Spleen (tissue), 11 donors: Measurements from ENCODE around the gene RNASE8. TPM values are rescaled to one million over a fixed set of nuclear protein-coding genes. Genes with fewer than 3 reads are reported as not detected.

Experiments used
- DNase-seq: peaks from one replicate; pipeline ENCODE4 v3.0.0-alpha.2; 2020
- H3K27ac ChIP-seq, 8 donors: fragments of 200-600 bp; sonication (generic) in 7 of 8; 1 replicate in 4 of 8; 2 replicates in 4 of 8; pipeline versions ENCODE4 v1.5.0 to v1.8.0; 2016 to 2021; ENCODE audit warnings: inconsistent platforms in 4 of 8, mild to moderate bottlenecking in 4 of 8, moderate library complexity in 1 of 8
- H3K27me3 ChIP-seq, 7 donors: fragments of 200-600 bp; sonication (generic) in 6 of 7; replicated peaks in 1 of 7; 1 replicate in 4 of 7; 2 replicates in 3 of 7; pipeline versions ENCODE4 v1.5.0 to v1.8.0; 2016 to 2021; ENCODE audit warnings: inconsistent platforms in 3 of 7, mild to moderate bottlenecking in 1 of 7
- H3K36me3 ChIP-seq, 6 donors: fragments of 200-600 bp; sonication (generic) in 5 of 6; 1 replicate in 4 of 6; 2 replicates in 2 of 6; pipeline versions ENCODE4 v1.5.0 to v1.8.0; 2016 to 2021; ENCODE audit warnings: inconsistent platforms in 2 of 6
- H3K4me1 ChIP-seq, 6 donors: fragments of 200-600 bp; sonication (generic) in 5 of 6; 1 replicate in 3 of 6; 2 replicates in 3 of 6; pipeline versions ENCODE4 v1.5.0 to v1.8.0; 2016 to 2021; ENCODE audit warnings: inconsistent platforms in 3 of 6
- H3K4me3 ChIP-seq, 8 donors: fragments of 200-600 bp; sonication (generic) in 7 of 8; 1 replicate in 4 of 8; 2 replicates in 4 of 8; pipeline versions ENCODE4 v1.5.0 to v1.8.0; 2016 to 2021; ENCODE audit warnings: inconsistent platforms in 4 of 8, mild to moderate bottlenecking in 4 of 8, moderate library complexity in 2 of 8
- H3K9me3 ChIP-seq, 8 donors: fragments of 200-600 bp; sonication (generic) in 7 of 8; 1 replicate in 4 of 8; 2 replicates in 4 of 8; pipeline versions ENCODE4 v1.5.0 to v1.8.0; 2016 to 2021; ENCODE audit warnings: inconsistent platforms in 4 of 8
- POLR2A ChIP-seq, 3 donors: fragments of 450-650 bp; IDR thresholded peaks; one replicate each; pipeline ENCODE4 v1.5.1; 2017; ENCODE audit warnings: antibody characterized with exemption in 3 of 3, mild to moderate bottlenecking in 1 of 3
- POLR2AphosphoS5 ChIP-seq, 3 donors: sonication (generic); formaldehyde crosslinking; IDR thresholded peaks; one replicate each; pipeline ENCODE4 v1.5.1; 2017; ENCODE audit warnings: antibody characterized with exemption in 3 of 3
- WGBS, 5 donors: extraction: QIAGEN DNeasy Blood & Tissue Kit in 3 of 5; methylation state at CpG; one replicate each; pipeline versions ENCODE4 v1.1.5 to v1.1.7; 2013 to 2018; 5-methylcytosine and 5-hydroxymethylcytosine counted together
- intact Hi-C: fragments of 100-400 bp; cut with DNase I; formaldehyde crosslinking; loops from one replicate; pipeline ENCODE4 v1.15.0; 2023; ENCODE audit warnings: low total_unique reads
- polyA plus RNA-seq, 3 donors: library from polyadenylated mRNA; stranded (reverse); fragments of 200-250 nt; gene quantifications; one replicate each; pipeline ENCODE4 v1.2.1, GENCODE V29; 2013
- total RNA-seq, 7 donors: library from RNA; depleted of rRNA in 3 of 7; stranded (reverse); fragments of >200 nt in 3 of 7; fragmentation: NEBNext Ultra II Directional in 4 of 7; extraction: Animal tissue kit (Norgen Biotek cat#: 25700) in 4 of 7; gene quantifications; one replicate each; pipeline versions ENCODE4 v1.1.0 to v1.2.1, GENCODE V29; 2016 to 2021
- TF ChIP-seq, protein P1 (sequence below), 11 experiments: fragments of 200-600 bp in 7 of 11; fragments of 450-650 bp in 4 of 11; sonication (generic) in 4 of 11; IDR thresholded peaks in 8 of 11; conservative IDR thresholded peaks in 3 of 11; 1 replicate in 7 of 11; 2 replicates in 4 of 11; pipeline versions ENCODE4 v1.4.0 to v1.8.0; 2016 to 2021; ENCODE audit warnings: antibody characterized with exemption in 11 of 11, inconsistent platforms in 4 of 11, mild to moderate bottlenecking in 1 of 11
- donor health status: healthy with polysubstance abuse.
- donor health status: DM: no; HTN: no; CAD: no; lungs with moderate emphysema.
- donor health status: DM: no; HTN: no; CAD: no.
- donor health status: Bipolar disorder and iron deficiency.
- donor health status: healthy.
- donor health status: DM: no; HTN: no; CAD: no.
- donor health status: DM: yes; HTN: yes; CAD: no.

Gene RNASE8
- total and polyA plus RNA-seq, 10 donors: not detected

DNA sequence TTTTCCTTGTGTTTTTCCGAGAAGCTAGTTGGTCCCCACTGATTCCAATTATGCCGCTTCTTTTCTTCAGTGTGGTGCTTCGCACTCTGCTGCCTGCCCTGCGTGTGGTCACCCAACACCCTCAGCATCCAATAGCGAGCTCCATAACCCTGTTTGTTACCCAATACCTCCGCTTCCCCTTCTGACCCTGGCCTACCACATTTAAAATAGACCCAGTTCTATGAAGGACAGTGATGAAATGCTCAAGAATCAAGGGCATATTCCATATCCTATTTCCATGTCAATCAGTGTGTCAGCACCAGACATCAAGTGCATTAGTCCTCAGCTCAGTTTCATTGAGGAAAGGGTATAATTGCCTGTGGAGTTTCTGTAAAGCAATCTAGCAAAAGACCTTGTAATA, 42.3 kb upstream of the RNASE8 start:
- H3K27ac ChIP-seq: peak overlapping the region in 5 of 8 donors; percentile 19 to 35 (median 19)
- H3K9me3 ChIP-seq: no peaks in the 10 kb centered on the region
- WGBS, 5 donors: 45 to 77% (median 47%) methylated on average over 6 of the region's 6 CpGs
- no peak for DNase-seq
- H3K36me3 ChIP-seq: peaks cover 0 to 43% (median 18%) of the 10 kb centered on the region in 6 donors
- H3K27me3 ChIP-seq: peaks cover 0 to 17% (median 0%) of the 10 kb centered on the region in 7 donors
- TF ChIP-seq POLR2AphosphoS5 (IDR thresholded peaks at IDR 0.05) (peak in 1 of 3 donors; percentile 14), POLR2A (IDR thresholded peaks at IDR 0.05) (no peak)
- intact Hi-C loops: loop anchor here (5.0 kb wide), 1 partner anchor 77 kb away; no protein-coding TSS in a partner anchor
- peaks cover 9 to 56% (median 36%) of the 10 kb centered on the region in 6 donors for H3K4me1 ChIP-seq
- H3K4me3 ChIP-seq: no peak overlapping the region

DNA sequence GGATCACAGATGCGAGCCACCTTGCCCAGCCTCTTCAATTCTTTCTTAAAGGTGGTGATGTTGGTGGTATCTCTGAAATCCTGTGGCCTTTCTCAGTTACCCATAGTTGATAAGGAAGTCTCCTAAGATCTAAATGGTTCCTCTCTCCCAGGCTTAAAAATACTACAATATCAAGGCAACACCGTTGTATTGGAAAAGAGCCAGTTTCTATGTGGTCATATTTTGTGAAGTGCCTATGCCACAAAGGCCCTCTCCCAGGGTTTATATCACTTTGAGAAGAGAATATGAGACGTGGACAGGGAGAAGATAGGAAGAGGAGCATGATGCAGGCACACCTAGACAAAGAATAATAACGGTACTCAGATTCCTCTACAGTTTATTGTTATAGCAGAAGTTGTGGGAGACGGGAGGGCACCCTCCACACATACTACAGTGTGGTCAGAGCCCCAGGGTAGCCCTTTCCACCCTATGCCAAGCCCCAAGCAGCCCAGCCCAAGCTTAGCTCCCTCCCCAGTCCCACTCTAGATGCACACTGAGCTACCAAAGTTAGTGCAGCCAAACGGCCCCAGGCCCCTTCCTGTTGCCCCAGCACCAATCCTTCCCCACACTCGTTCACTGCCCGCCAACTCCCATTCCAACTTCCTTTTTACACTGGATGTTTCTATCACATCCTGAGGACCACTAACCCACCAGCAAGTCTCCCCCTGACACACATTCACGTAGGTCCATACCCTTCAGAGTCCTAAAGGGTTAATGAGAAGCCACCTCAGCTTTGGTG, 41.0 kb upstream of the RNASE8 start:
- TF ChIP-seq POLR2A (IDR thresholded peaks at IDR 0.05) (no peak), POLR2AphosphoS5 (IDR thresholded peaks at IDR 0.05) (no peak)
- TF ChIP-seq, protein P1, sequence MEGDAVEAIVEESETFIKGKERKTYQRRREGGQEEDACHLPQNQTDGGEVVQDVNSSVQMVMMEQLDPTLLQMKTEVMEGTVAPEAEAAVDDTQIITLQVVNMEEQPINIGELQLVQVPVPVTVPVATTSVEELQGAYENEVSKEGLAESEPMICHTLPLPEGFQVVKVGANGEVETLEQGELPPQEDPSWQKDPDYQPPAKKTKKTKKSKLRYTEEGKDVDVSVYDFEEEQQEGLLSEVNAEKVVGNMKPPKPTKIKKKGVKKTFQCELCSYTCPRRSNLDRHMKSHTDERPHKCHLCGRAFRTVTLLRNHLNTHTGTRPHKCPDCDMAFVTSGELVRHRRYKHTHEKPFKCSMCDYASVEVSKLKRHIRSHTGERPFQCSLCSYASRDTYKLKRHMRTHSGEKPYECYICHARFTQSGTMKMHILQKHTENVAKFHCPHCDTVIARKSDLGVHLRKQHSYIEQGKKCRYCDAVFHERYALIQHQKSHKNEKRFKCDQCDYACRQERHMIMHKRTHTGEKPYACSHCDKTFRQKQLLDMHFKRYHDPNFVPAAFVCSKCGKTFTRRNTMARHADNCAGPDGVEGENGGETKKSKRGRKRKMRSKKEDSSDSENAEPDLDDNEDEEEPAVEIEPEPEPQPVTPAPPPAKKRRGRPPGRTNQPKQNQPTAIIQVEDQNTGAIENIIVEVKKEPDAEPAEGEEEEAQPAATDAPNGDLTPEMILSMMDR (IDR thresholded peaks at IDR 0.05 in 8 of 11, conservative IDR thresholded peaks at IDR 0.05 in 3 of 11): no peak
- H3K27ac ChIP-seq: peak overlapping the region in 1 of 8 donors; percentile 28
- WGBS, 5 donors: 41 to 61% (median 52%) methylated on average over 9 of the region's 9 CpGs
- H3K9me3 ChIP-seq: no peaks in the 10 kb centered on the region
- H3K27me3 ChIP-seq: peaks cover 0 to 17% (median 0%) of the 10 kb centered on the region in 7 donors
- H3K36me3 ChIP-seq: peaks cover 0 to 56% (median 23%) of the 10 kb centered on the region in 6 donors
- no peak for DNase-seq
- peaks cover 9 to 68% (median 48%) of the 10 kb centered on the region in 6 donors for H3K4me1 ChIP-seq
- intact Hi-C loops: loop anchor here (5.0 kb wide), 1 partner anchor 76 kb away; no protein-coding TSS in a partner anchor
- H3K4me3 ChIP-seq: no peak overlapping the region

DNA sequence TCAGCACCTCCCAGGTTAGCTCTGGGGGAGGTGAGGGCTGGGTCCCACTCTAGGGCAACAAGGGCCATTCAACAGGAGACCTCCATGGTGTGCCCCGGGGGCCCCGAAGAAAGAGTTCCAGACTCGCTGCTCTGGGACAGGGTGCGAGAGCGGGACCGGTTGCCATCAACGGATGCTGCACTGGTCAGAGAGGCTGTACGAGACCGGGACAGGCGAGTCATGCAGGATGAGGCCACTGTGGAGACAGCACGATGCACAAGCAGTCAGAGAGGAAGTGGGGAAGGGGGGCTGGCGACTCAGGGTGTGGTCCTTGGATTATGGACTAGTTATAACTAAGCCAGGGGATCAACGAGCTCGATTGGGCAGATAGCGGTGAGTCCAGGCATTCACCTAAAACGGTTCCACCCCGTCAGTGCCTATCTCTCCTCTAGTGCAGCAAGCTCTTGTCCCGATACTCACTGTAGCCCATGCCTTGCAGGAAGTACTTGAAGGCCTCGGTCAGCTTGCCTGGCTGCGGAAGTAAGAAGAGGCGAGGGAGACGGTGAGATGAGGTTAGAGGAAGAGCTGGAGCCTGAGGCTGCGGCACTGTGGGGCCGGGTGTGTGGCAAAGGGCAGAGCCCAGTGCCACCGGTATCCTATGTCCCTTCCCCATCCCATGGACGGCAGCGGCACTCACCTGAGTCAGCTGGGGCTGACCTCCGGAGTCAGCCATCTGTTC, 39.9 kb upstream of the RNASE8 start:
- Histone ChIP-seq H3K27me3 (peaks cover 0 to 7% (median 0%) of the 10 kb centered on the region in 7 donors), H3K27ac (peak overlapping the region in 4 of 8 donors; percentile 27 to 88 (median 42)), H3K4me3 (no peak overlapping the region), H3K36me3 (peaks cover 0 to 62% (median 25%) of the 10 kb centered on the region in 6 donors), H3K4me1 (peaks cover 14 to 79% (median 54%) of the 10 kb centered on the region in 6 donors), H3K9me3 (no peaks in the 10 kb centered on the region)
- TF ChIP-seq POLR2A (IDR thresholded peaks at IDR 0.05) (no peak), POLR2AphosphoS5 (IDR thresholded peaks at IDR 0.05) (peak; percentile 25 to 51 (median 25))
- TF ChIP-seq, protein P1 (IDR thresholded peaks at IDR 0.05 in 8 of 11, conservative IDR thresholded peaks at IDR 0.05 in 3 of 11): no peak
- intact Hi-C loops: loop anchor here (5.0 kb wide), 1 partner anchor 75 kb away; no protein-coding TSS in a partner anchor
- no peak for DNase-seq
- 59 to 72% (median 67%) methylated on average over 27 to 28 of the region's 28 CpGs for WGBS, 5 donors

DNA sequence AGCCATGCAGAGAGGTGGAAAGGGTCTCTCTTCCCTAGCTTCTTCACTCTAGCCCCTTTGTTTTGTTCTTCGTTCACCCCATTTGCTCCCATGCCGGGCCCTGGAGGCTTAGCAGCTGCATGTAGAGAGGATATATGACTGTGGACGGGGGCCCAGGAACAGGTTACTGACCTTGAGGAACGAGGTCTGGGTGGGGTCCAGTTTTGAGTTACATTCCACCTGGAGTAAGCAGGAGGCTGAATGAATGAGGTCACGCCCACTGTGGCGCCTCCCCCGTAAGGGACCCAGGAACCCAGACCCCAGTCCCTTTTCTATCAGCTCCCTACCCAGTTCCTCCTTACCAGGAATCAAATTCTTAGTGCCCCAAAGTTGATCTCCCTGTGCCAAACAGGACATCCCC, 39.3 kb upstream of the RNASE8 start:
- H3K4me3 ChIP-seq: no peak overlapping the region
- H3K9me3 ChIP-seq: no peaks in the 10 kb centered on the region
- H3K27ac ChIP-seq: peak overlapping the region in 4 of 8 donors; percentile 27 to 88 (median 42)
- no peak for TF ChIP-seq POLR2A (IDR thresholded peaks at IDR 0.05)
- no peak for TF ChIP-seq POLR2AphosphoS5 (IDR thresholded peaks at IDR 0.05)
- TF ChIP-seq, protein P1 (IDR thresholded peaks at IDR 0.05 in 8 of 11, conservative IDR thresholded peaks at IDR 0.05 in 3 of 11): no peak
- H3K4me1 ChIP-seq: peaks cover 17 to 85% (median 60%) of the 10 kb centered on the region in 6 donors
- no peak for DNase-seq
- peaks cover 0 to 62% (median 25%) of the 10 kb centered on the region in 6 donors for H3K36me3 ChIP-seq
- peaks cover 0 to 7% (median 0%) of the 10 kb centered on the region in 7 donors for H3K27me3 ChIP-seq
- WGBS, 5 donors: 69 to 86% (median 79%) methylated on average over 7 of the region's 7 CpGs
- intact Hi-C loops: loop anchor here (5.0 kb wide), 1 partner anchor 74 kb away; no protein-coding TSS in a partner anchor
